MV-4-11 (cell line): ENCODE results near the gene HOXD3.
A peak's percentile ranks its signal among the peaks of the same experiment; 100 is the strongest.

Experiments
- DNase-seq: peaks from one replicate; lab custom pipeline; 2025; lab: John Stamatoyannopoulos, UW

HOXD3 gene

DNA sequence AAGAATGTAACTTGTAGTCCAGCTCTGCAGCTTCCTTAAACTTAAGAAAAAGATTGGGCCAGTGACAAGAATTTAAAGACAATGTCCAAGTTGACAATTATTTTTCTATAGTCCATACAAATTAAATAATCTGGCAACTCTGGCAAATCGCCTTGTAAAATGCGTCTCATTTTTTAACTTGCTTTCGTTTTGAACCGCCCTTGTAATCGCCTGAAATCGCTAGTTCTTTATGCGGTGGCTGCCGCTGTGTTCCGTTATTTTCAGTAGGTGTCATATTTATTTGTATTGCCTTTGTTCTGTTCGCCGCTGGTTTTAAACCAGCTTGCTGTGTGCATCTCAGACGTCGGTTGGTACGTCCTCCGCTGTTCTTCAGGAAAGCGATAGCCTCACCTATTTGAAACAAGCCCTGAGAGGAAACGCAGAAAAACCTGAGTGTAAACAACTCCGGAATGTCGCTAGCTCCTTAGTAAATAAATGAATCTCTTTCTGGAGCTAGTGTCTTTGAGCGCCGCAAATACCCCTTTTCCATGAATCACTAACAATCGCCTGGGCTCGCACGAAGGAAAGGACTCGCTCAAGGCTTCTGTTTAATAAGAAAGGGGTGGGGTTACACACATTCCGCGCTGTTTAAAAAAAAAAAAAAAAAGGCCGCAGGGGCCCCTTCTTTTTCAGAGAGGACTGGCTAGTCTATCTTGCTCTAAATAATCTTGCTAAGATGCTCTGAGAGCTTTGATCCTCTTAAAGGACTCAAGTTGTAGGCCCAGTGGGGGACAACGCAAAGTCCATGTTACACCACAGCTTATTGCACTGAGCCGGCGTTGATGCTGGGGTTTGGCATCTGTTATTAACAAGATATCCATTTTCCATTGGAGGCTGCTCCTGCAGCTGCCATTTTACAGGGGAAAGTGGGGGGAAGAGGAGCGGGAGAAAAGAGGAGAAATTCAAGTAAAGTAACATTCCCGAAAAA is 24.6 kb upstream of the HOXD3 start:
- DNase-seq = no peak

DNA sequence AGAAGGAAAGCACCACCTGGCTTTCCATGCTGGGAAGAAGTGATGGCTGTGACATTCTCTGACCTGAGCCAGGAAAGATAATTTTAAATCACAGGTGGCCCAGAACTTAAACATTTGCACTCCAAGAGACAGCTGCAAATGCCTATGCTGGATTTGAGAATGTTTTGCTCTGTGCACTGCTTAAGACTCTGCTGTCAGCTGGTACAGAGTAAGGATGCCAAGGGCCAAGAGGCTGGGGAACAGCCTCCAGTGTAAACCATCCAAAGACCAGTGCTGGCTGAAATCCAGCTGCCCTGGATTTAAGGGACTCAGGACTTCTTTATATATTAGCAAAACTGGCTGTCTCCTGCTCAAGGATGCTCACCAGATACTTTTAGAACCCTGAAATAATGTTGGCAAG is 23.7 kb upstream of the HOXD3 start:
- no peak for DNase-seq

- no peak for DNase-seq
Measured at GRCh38 chr2:176134035-176134434, 23.1 kb upstream of the HOXD3 start.

DNA sequence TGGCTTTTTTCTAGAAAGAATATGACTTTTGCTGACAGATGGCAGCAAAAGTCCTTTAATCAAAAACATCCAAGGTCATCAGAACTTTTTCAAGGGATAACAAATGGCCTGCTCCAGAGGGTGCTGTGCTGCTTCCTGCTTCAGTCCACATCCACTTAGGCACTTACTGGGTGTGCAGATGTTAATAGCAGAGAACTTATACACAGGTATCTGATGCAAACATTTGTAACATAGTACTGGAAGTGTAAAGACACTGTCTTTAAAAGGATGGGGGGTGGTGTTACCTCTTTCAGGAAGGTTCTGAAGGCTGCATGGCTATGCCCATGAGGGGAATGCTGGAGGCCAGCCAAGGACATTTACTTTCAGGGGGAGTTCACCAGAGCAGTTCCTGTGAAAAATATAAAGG is 22.1 kb upstream of the HOXD3 start:
- DNase-seq = no peak

GRCh38 chr2:176136374-176137251 is 20.5 kb upstream of the HOXD3 start:
- DNase-seq = no peak

DNA sequence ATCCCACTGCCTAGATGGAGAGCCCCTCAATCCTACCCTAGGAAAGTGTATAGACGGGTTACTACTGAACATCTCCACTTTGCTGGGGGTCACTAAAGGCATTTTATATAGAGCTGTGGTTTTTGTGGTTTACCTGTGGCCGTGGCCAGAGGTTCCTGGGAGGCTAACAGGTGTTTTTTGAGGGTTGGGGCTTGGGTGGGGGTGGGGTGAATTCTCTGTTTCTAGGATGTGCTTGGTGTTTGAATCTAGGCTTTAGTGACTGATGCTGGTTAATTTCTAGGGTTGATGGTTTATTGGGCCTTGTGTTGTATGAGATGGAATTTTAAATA is 19.9 kb upstream of the HOXD3 start:
- no peak for DNase-seq

DNA sequence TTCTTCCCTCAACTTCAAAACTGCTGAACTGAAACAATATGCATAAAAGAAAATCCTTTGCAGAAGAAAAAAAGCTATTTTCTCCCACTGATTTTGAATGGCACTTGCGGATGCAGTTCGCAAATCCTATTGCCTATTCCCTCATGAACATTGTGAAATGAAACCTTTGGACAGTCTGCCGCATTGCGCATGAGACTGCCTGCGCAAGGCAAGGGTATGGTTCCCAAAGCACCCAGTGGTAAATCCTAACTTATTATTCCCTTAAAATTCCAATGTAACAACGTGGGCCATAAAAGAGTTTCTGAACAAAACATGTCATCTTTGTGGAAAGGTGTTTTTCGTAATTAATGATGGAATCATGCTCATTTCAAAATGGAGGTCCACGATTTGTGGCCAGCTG is 19.2 kb upstream of the HOXD3 start:
- no peak for DNase-seq

- DNase-seq = no peak
Measured at GRCh38 chr2:176138526-176138922, 18.6 kb upstream of the HOXD3 start.

DNA sequence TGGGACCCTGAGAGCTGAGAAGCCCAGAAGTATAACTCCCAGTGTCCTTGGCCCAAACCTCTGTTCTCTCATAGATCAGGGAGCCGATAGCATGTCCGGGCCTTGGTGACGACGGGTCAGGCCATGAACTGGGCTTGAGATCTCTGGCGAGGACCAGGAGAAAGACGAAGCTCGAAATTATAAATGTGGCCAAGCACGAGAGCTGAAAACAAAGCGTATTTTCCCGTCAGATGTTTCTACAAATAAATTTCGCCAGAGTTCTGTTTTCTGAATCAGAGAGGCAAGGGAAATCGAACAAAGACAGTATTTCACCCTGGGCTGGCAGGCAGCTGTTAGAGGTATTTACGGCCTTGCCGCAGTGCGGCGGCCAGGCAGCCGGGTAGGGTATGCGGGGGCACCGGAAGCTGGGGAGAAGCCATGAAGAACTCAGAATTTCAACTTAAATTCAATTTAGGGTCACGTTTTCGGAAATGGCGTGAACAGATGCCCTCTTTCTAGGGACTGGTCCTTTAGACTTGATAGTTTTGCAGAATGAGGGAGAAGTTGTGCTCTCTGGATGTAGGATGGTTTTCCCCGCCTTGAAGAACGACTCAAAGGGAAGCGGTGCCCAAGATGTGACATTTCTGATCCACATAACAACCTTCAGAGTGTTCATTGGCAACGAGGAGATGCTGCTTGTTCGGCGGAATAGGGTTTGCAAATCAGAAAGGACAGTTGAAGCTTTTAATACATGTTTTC is 18.0 kb upstream of the HOXD3 start:
- DNase-seq = no peak

- no peak for DNase-seq
Measured at GRCh38 chr2:176139661-176140512, 17.2 kb upstream of the HOXD3 start.

- DNase-seq = peak; percentile 43
Measured at GRCh38 chr2:176140513-176141317, 16.4 kb upstream of the HOXD3 start.

- no peak for DNase-seq
Measured at GRCh38 chr2:176142281-176142680, 14.8 kb upstream of the HOXD3 start.

DNA sequence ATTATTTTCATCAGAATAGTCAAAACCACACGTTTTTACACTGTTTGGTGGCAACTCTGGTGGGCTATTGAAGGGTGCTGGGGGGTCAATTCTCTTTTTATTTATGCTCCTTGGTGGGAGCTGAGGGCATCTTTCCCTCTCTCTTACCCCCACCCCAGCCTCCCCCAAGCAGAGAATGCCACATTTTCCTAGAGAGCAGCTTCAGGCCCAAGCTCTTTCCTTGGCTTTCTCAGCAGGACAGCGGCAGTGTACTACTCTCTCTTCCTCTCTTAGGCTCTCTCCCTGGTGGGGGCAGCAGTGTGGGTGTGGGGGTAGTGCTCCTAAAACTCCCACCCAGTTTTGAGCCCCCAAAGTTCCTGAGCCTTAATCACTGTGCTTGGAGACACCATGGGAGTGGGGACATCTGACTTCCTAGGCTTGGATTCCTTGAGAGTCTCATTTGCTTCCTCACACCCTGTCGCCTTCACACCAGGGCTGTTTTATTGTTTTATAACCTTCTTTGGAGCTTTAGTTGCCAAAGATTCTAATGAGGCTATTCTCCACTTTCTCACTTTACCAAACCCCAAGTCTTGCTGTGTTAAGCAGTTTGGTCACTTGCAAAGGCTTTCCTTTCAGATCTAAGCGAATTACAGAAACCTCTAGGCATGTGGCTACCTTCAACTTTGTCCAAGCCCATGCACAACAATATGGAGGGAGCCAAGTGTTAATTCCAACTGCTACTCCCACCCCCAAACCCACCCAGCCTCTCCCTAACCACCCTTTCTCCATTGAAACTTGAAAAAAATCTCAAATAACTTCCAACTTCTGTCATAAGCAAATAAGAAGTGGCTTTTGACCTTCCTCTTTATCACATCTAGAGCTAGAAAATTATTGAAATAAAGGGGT is 11.8 kb upstream of the HOXD3 start:
- DNase-seq = no peak

DNA sequence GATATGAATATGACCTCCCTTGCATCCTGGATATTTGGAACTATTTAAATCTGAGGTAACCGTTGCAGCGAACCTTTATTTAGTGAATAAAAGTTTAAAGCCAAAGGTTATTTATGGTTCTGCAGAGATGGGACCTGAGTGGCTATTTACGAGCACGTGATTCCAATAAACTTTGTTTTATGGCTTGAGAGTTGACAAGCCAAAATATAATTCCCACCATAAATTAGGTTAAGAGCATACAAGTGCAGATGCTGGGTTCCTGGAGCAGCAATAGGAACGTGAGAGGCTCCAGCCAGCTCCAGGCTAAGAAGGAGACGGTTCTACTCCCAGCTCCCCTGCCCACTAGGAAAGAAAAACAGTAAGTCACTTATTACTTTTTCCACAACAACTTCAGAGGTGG is 11.0 kb upstream of the HOXD3 start:
- DNase-seq = no peak

- DNase-seq = no peak
Measured at GRCh38 chr2:176146645-176147044, 10.5 kb upstream of the HOXD3 start.

- DNase-seq = no peak
Measured at GRCh38 chr2:176147210-176147799, 9.8 kb upstream of the HOXD3 start.

GRCh38 chr2:176147800-176148496 is 9.2 kb upstream of the HOXD3 start:
- DNase-seq = no peak

GRCh38 chr2:176148751-176149421 is 8.2 kb upstream of the HOXD3 start:
- no peak for DNase-seq
